Activated T-helper 1 cell treated with anti-CD3 and anti-CD28 coated beads, Interleukin-2, amount 50 U/mL, for 16 hours (primary cell): ENCODE results near the gene FLT3.
"Not testable (repeated sequence)": the region's sequence is repeated elsewhere in the genome, so short reads cannot be mapped to it uniquely, and the experiment has no call there.

ENCODE experiments used
- DNase-seq, 2 donors: peaks; one replicate each; pipeline ENCODE4 v3.0.0-alpha.2; 2020; ENCODE audit warnings: low read depth in 1 of 2, low spot score in 1 of 2

Gene FLT3

DNA sequence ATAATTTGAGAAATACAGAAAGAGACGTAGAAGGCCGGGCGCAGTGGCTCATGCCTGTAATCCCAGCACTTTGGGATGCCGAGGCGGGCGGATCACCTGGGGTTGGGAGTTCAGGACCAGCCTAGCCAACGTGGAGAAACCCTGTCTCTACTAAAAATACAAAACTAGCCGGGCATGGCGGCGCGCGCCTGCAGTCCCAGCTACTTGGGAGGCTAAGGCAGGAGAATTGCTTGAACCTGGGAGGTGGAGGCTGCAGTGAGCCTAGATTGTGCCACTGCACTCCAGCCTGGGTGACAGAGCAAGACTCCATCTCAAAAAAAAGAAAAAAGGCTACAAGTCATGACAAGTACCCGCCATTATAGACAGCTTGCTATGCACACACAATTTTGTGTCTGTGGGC is 95.4 kb downstream of the FLT3 start:
- DNase-seq, result not testable (repeated sequence)

- no peak for DNase-seq
Observed at GRCh38 chr13:28002886-28003698, 97.3 kb downstream of the FLT3 start.

- no peak for DNase-seq
Observed at GRCh38 chr13:28001837-28002473, 98.4 kb downstream of the FLT3 start.

DNA sequence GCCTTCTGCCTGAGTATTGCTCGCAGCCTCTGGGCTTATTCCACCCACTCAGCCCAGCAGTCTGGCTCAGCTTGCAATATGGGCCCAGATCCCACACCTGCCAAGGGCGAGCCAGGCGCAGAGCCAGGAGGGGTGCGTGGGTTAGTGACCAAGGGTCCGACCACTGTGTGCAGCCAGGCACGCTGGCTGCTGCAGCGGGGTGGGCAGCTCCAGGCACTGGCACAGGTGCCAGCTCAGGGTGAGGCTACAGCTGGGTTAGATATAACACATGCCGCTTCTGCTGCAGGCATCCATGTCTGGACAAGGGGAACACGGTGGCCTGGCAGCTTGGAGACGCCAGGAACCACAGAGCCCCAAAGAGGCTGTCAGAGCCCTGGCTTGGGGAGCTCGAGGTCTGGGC is 99.3 kb downstream of the FLT3 start:
- no peak for DNase-seq

- no peak for DNase-seq
Observed at GRCh38 chr13:28000567-28000966, 99.8 kb downstream of the FLT3 start.

GRCh38 chr13:27997904-27998522 is 102.4 kb downstream of the FLT3 start:
- no peak for DNase-seq

DNA sequence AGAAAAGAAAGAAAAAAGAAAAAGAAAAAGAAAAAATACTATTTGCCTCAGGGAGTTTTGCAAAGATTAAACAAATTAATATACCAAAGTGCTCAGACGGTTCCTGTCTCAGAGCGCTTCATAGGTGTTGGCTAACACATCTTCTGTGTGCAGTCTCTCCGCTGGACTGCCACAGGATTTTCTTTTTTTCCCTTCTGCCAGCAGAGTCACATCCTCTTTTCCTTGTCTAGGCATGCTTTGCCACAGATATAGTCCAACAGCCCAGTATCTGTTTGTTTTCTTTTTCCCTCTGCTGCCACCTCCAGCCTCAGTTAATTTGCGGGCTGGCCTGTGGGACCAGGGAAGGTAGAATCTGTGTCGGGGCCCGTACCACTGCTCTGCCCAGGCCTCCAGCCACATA is 108.5 kb downstream of the FLT3 start:
- DNase-seq, result no peak

GRCh38 chr13:27988520-27988919 is 111.9 kb downstream of the FLT3 start, which contains the start of gene URAD:
Gene URAD, minus strand, starts transcription at chr13:27988693. Its CDS starts 56 bp downstream, at chr13:27988637.
- no peak for DNase-seq

DNA sequence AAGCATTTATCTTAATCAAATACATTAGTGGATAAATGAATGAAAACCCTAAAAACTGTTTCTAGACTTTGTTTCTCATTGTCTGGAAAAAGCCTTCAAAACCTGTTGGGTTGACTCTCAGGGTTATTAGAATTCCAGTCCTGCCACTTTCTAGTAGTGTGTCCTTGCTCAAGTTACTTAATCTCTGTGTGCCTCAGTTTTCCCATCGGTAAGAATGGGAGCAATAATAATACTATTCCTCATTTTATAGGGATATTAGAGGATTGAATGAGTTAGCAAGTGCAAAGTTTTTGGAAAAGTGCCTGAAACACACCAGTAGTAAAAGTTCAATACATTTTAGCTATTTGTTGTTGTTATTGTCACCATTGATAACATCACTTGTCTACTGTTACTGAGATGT is 114.8 kb downstream of the FLT3 start:
- DNase-seq, result no peak

DNA sequence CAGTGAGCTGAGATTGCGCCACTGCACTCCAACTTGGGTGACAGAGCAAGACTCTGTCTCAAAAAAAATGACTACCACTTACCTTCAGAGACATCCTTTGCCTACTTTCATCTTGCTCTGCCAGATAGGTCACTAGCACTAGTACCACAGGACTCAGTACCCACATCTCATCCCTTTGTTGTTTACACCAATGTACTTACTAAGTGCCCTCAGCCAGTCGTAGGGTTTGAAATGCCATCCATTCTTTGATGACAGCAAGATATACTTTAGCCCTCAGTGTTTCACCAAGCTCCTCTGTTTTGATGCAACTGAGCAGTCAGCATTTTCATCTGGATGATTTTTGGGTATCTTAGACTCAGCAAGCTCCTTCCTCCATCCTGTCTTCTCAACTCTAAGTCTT is 118.0 kb downstream of the FLT3 start:
- DNase-seq, result no peak

GRCh38 chr13:27981006-27981708 is 119.2 kb downstream of the FLT3 start:
- DNase-seq, result no peak

GRCh38 chr13:27980280-27980998 is 119.9 kb downstream of the FLT3 start:
- no peak for DNase-seq

GRCh38 chr13:27979765-27980279 is 120.6 kb downstream of the FLT3 start:
- DNase-seq, result no peak

DNA sequence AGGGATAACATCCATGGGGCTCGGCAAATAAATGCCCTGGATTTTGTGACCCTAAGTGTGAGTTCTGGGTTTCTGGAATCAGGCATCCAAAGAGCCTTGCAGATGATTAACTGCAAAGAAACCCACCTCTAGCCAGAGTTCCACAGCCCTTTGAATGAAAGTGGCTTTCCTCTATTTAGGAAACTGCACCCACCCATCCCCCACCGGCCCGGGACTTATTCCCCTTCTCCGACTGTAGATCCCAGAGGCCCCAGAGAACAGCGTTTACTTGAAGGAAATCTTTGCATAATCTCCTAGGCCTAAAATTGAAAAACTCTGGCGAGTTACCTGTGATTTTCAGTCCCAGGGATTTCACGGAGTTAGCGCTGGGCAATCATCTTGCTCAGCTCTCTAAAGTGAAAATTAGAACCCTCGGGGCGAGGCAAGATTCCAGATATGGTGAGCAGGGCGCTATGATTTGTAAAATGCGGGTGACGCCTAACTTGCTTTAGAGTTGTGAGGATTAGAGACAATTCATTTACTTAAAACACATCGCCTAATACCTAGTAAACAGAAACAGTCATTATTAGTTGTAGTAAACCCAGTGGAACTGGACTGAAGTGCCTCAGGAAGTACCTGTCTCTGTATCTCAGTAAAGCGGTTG is 121.3 kb downstream of the FLT3 start:
- DNase-seq, result no peak

- no peak for DNase-seq
Observed at GRCh38 chr13:27978301-27978968, 121.9 kb downstream of the FLT3 start.

DNA sequence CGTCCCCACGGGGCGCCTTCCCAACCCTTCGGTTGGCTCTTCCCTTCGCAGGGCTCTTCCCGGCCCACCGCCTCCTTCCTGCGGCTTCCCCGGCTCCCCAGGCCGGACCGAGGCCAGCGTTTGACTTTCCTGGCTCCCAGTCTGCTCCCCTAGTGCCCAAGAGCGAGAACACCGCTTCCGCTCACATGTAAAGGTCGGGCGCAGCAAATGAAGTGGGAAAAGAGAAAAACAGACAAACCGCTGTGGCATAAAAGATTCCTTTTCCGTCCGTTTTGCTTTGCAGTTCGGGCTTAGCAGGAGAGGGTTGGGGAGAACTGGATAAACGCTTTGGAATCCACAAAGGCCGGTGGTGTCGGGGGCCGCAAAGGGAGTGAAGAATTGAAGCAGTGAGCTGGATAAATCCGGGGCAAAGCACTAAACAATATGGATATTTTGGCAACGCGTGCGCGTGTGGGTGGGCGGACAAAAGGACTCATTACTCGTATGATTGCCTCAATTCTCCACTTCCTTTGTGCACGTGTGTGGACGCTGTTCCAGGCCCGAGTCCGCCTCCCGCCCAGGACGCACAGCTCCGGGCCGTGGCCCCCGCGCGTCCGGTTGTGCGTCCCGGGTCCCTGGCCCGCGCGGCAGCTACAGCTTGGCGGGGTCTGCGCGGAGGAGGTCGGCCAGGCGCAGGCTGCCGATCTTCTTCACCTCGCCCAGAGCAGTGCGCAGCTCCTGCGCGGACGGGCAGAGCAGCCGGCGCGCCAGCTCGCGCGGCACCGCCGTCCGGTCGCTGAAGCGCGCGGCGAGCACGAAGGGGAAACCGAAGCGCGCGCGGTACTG is 122.7 kb downstream of the FLT3 start:
- no peak for DNase-seq

DNA sequence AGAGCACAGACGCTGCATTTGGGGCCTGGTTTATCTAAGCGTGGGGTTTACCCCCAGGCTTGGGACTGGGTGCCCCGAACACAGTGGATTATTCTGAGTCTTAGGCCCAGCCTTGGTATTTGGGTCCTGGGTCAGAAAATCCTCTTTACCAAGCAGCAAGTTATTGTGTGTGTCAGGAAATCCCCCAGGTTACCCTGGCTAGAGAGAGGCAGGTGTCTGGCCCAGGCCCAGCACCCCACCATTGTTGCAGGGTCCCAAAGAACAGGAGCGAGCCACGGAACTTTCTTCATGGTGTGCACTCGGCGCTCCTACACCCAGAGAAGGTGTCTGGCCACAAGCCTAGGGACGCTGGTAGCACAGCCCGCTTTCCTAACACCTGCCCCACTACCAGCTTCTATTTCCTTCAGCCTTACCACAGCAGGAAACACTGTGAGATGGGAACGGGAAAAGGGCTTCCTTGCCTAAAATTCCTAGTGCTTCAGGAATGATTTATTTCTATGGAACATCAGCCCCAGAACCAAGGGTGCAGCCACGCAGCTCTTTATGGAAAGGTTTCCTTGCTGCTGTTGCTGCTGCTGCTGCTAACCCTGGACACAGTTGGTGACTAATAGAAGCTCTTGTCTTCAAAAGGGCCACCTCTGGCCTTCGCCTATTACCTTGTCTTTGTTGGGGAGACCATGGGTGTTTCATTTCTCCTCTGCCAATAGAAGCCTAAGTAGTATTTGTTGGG is 123.8 kb downstream of the FLT3 start:
- no peak for DNase-seq
